Fibroblast of villous mesenchyme (primary cell): Measurements from ENCODE around the gene RIMBP2. TPM values are rescaled to one million over a fixed set of nuclear protein-coding genes. Genes with fewer than 3 reads are reported as not detected.

Experiments
- DNase-seq: peaks from one replicate; pipeline ENCODE4 v3.0.0-alpha.2; 2010; ENCODE audit warnings: low read depth
- H3K4me3 ChIP-seq: 2 replicates; pipeline ENCODE4 v1.5.1; 2011; ENCODE audit warnings: low read depth, mild to moderate bottlenecking, low read length
- total RNA-seq: library from RNA; depleted of rRNA; stranded (reverse); fragments of >200 nt; gene quantifications from 2 replicates; pipeline ENCODE4 v1.2.3, GENCODE V29; 2012
- TF ChIP-seq, protein P1 (sequence below): IDR thresholded peaks from 2 replicates; pipeline ENCODE4 v1.5.1; 2012; ENCODE audit warnings: low read depth, mild to moderate bottlenecking, low read length; ENCODE audit not compliant: insufficient read depth

Gene RIMBP2
- total RNA-seq, 1 donor: not detected

DNA sequence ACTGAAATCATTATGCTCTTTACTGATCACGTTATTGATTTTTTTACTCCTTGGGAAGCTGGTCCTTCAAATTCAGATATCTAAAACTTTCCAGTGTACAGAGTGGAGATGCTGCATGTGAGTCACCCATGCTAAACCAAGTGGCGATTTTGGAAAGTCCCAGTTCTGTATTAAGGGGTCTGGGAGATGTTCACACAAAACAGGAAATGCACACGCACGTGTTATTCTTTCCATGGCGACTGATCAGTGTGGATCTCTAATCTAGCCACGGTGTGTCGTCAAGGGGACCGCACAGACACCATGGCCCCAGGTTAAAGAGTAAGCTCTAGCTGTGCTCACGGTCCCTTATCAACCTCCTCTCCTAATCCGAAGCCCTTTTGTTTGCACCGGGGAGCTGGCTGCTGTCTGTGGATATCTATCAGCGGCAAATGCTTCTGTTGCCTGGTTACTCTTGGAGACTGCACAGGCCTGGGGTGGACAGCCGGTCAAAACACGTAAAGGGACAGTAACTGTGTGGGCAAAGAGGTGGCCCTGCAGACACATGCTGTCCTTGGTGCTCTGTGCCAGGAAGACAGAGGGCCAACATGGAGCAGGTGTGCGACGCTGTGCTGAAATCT lies 96.6 kb downstream of the RIMBP2 start:
- TF ChIP-seq, protein P1, sequence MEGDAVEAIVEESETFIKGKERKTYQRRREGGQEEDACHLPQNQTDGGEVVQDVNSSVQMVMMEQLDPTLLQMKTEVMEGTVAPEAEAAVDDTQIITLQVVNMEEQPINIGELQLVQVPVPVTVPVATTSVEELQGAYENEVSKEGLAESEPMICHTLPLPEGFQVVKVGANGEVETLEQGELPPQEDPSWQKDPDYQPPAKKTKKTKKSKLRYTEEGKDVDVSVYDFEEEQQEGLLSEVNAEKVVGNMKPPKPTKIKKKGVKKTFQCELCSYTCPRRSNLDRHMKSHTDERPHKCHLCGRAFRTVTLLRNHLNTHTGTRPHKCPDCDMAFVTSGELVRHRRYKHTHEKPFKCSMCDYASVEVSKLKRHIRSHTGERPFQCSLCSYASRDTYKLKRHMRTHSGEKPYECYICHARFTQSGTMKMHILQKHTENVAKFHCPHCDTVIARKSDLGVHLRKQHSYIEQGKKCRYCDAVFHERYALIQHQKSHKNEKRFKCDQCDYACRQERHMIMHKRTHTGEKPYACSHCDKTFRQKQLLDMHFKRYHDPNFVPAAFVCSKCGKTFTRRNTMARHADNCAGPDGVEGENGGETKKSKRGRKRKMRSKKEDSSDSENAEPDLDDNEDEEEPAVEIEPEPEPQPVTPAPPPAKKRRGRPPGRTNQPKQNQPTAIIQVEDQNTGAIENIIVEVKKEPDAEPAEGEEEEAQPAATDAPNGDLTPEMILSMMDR: no peak
- no peak for DNase-seq

DNA sequence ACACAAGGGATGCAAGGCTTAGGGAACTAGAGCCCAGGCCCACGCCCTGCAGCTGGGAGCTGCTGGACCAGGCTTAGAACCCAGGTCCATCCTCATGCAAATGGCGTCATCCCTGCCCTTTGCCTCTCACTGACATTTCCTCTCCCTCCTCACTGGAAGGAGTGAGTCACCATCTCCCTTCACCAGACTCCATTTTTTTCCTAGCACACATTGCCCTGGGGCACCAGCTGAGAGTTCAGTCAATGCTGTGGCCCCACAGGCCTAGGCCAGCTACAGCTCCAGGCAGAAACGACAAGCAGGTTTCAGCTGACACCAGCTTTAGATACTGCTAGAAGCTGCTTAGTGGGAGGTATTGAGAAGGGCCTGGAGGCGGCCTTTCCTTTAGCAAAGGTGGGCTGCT lies 98.9 kb downstream of the RIMBP2 start:
- no peak overlapping the region for H3K4me3 ChIP-seq
- TF ChIP-seq, protein P1: no peak
- DNase-seq: no peak

More for the DNA sequence above, 96.6 kb downstream of the RIMBP2 start:
- H3K4me3 ChIP-seq: no peak overlapping the region

DNA sequence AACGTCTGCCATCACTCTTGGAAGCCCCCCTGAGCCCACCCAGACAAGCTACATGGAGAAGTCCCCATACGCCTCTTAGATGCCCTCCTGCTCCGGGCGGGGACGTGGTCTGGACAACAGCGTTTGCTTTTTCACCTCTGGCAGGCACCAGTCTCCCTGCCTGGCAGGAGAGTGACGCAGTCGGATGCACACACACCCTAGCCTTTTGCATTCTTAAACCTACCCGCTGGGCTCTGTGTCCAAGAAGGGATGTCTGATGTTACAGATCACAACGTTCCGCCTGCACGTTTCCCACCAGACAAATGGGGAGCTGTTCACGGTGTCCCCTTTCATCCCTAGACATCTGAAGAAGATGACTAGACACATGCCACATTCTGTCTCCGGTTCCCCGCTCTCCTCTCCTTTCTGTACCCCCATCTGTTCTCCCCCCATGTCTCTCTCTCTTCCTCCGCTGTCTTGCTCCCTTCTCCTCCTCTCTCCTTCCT lies 100.2 kb downstream of the RIMBP2 start:
- no peak for DNase-seq
- TF ChIP-seq, protein P1: no peak
- no peak overlapping the region for H3K4me3 ChIP-seq

DNA sequence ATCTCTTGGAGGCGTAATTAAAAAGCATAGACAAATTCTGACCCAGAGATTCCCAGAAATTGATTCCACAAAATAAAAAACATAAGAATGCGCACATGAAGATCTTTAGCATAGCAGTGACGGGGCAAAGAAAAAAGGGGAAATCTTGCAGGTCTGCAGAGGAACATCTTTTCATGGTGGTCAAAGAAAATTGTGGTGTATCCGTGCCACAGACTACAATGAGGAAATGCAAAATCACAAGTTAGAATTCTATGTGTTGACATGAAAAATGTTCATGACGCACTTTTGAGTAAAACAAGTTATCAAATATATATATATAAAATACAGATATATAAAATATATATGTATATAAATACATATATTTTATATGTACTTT lies 101.6 kb downstream of the RIMBP2 start:
- DNase-seq: no peak
- H3K4me3 ChIP-seq: no peak overlapping the region
- TF ChIP-seq, protein P1: no peak

DNA sequence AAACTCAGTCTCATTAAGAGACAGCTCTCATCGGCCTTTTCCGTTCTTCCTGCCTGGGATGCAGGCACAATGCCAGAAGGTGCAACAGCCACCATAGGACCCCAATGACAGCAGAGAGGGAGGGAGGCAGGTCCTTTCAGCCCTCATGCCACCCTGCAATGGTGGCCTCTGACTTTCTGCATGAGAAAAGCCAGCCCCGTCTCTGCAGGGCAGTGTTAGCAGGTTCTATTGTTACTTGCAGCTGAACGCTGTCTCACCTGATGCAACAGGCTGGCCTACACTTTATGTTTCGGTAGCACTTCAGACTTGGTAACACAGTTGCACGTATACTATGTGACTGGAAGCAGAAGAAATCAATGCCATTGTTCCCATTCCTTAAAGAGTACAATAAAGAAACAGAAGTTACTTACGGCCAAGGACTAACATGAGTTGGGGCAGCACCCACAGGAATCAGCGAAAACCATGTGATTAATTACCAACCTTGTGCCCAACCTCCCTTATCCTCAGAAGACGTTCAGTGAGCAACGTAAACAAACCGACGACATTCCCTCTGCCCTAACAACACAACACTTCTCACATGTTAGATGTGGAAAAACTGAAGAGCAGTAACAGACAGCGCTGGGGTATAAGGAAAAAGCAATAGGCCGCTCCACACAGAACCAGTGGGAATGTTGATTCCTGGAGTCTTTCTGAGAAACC lies 102.1 kb downstream of the RIMBP2 start:
- DNase-seq: no peak
- no peak overlapping the region for H3K4me3 ChIP-seq
- TF ChIP-seq, protein P1: no peak

DNA sequence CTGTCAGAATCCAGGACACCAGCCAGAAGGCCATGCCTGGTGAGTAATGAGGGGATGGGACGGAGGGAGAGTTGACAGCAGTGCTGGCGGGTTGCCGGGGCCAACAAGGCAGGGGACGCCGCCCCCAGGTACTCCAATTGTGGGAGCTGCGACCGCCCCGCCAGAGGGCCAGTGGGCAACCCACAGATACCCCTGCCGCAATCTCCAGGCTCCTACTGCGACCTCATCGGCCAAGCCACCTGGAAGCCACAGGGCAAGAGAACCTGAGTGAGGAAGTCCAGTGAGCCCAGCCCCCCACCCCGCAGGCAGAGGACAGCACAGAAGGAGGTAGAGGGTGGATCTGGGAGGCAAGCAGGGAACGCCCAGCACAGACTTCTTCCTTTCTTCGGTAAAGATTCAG lies 103.0 kb downstream of the RIMBP2 start:
- TF ChIP-seq, protein P1: no peak
- no peak overlapping the region for H3K4me3 ChIP-seq
- no peak for DNase-seq
